C4-2B (cell line): Measurements from ENCODE around the gene TRIM37.
"Not testable (repeated sequence)": the region's sequence is repeated elsewhere in the genome, so short reads cannot be mapped to it uniquely, and the experiment has no call there.

ENCODE experiments used
- H3K27ac ChIP-seq: fragments of 450-650 bp; 2 replicates; pipeline ENCODE4 v1.5.1; 2017
- CTCF ChIP-seq: fragments of 450-650 bp; conservative IDR thresholded peaks from 2 replicates; pipeline ENCODE4 v1.5.1; 2017; ENCODE audit warnings: mild to moderate bottlenecking
- ZFX ChIP-seq: fragments of 450-650 bp; IDR thresholded peaks from 2 replicates; pipeline ENCODE4 v1.6.1; 2017

TRIM37 gene

GRCh38 chr17:58965221-58965620 lies 141.5 kb downstream of the TRIM37 start:
- TF ChIP-seq CTCF (no peak), ZFX (no peak)
- H3K27ac ChIP-seq, result no peak overlapping the region

GRCh38 chr17:58960068-58960467 lies 146.6 kb downstream of the TRIM37 start:
- no peak for TF ChIP-seq ZFX
- peak; percentile 53 for TF ChIP-seq CTCF
- H3K27ac ChIP-seq, result peak overlapping the region; percentile 63

- not testable (repeated sequence) for H3K27ac ChIP-seq
Measured at GRCh38 chr17:58957725-58958073, 149.0 kb downstream of the TRIM37 start.

GRCh38 chr17:58956997-58957724 lies 149.5 kb downstream of the TRIM37 start:
- no peak overlapping the region for H3K27ac ChIP-seq

GRCh38 chr17:58954358-58954757 lies 152.3 kb downstream of the TRIM37 start:
- H3K27ac ChIP-seq, result not testable (repeated sequence)

More at GRCh38 chr17:58956997-58957724, 149.5 kb downstream of the TRIM37 start:
- TF ChIP-seq CTCF (no peak), ZFX (no peak)

- H3K27ac ChIP-seq, result no peak overlapping the region
- TF ChIP-seq ZFX, result no peak
- TF ChIP-seq CTCF, result no peak
Measured at GRCh38 chr17:58947824-58948223, 158.9 kb downstream of the TRIM37 start.

- H3K27ac ChIP-seq, result no peak overlapping the region
- TF ChIP-seq ZFX, result no peak
- no peak for TF ChIP-seq CTCF
Measured at GRCh38 chr17:58947411-58947810, 159.3 kb downstream of the TRIM37 start.

- H3K27ac ChIP-seq, result no peak overlapping the region
- TF ChIP-seq ZFX (no peak), CTCF (no peak)
Measured at GRCh38 chr17:58944166-58944565, 162.5 kb downstream of the TRIM37 start.
